HEK293 (cell line): Measurements from ENCODE around the gene HEMGN.
A peak's percentile ranks its signal among the peaks of the same experiment; 100 is the strongest.

ENCODE experiments used
- GFI1B ChIP-seq: fragments of 450-650 bp; formaldehyde crosslinking; IDR thresholded peaks from 2 replicates; pipeline ENCODE4 v1.5.1; 2016; ENCODE audit warnings: missing biosample characterization, missing genetic modification characterization
- KLF8 ChIP-seq: fragments of 450-650 bp; formaldehyde crosslinking; IDR thresholded peaks from 2 replicates; pipeline ENCODE4 v1.5.1; 2016; ENCODE audit warnings: missing biosample characterization, missing genetic modification characterization
- PATZ1 ChIP-seq: fragments of 450-650 bp; formaldehyde crosslinking; IDR thresholded peaks from 2 replicates; pipeline ENCODE4 v1.5.1; 2016; ENCODE audit warnings: missing biosample characterization, missing genetic modification characterization
- PRDM10 ChIP-seq: fragments of 450-650 bp; formaldehyde crosslinking; IDR thresholded peaks from 2 replicates; pipeline ENCODE4 v1.5.1; 2016; ENCODE audit warnings: missing biosample characterization, missing genetic modification characterization
- PRDM4 ChIP-seq: fragments of 450-650 bp; formaldehyde crosslinking; IDR thresholded peaks from 2 replicates; pipeline ENCODE4 v1.5.1; 2017; ENCODE audit warnings: missing biosample characterization, missing genetic modification characterization
- REST ChIP-seq: fragments of 450-650 bp; formaldehyde crosslinking; IDR thresholded peaks from 2 replicates; pipeline ENCODE4 v1.5.1; 2016; ENCODE audit warnings: missing biosample characterization, missing genetic modification characterization
- SALL2 ChIP-seq: fragments of 450-650 bp; formaldehyde crosslinking; IDR thresholded peaks from 2 replicates; pipeline ENCODE4 v1.5.0; 2017; ENCODE audit warnings: missing biosample characterization, mild to moderate bottlenecking, missing genetic modification characterization, borderline replicate concordance
- ZBTB20 ChIP-seq: fragments of 450-650 bp; formaldehyde crosslinking; IDR thresholded peaks from 2 replicates; pipeline ENCODE4 v1.5.1; 2016; ENCODE audit warnings: missing biosample characterization, missing genetic modification characterization
- ZBTB26 ChIP-seq: fragments of 450-650 bp; formaldehyde crosslinking; optimal IDR thresholded peaks from 2 replicates; pipeline ENCODE3; 2016; ENCODE audit warnings: missing biosample characterization, mild to moderate bottlenecking, missing genetic modification characterization
- ZNF133 ChIP-seq: fragments of 450-650 bp; formaldehyde crosslinking; IDR thresholded peaks from 2 replicates; pipeline ENCODE4 v1.5.1; 2016; ENCODE audit warnings: missing biosample characterization, missing genetic modification characterization
- ZNF211 ChIP-seq: fragments of 450-650 bp; formaldehyde crosslinking; IDR thresholded peaks from 2 replicates; pipeline ENCODE4 v1.5.1; 2016; ENCODE audit warnings: low read depth, missing biosample characterization, missing genetic modification characterization
- ZNF26 ChIP-seq: fragments of 450-650 bp; formaldehyde crosslinking; IDR thresholded peaks from 2 replicates; pipeline ENCODE4 v1.5.1; 2016; ENCODE audit warnings: missing biosample characterization, missing genetic modification characterization
- ZNF335 ChIP-seq: fragments of 450-650 bp; formaldehyde crosslinking; conservative IDR thresholded peaks from 2 replicates; pipeline ENCODE4 v1.5.1; 2016; ENCODE audit warnings: missing biosample characterization, missing genetic modification characterization
- ZNF362 ChIP-seq: fragments of 450-650 bp; formaldehyde crosslinking; IDR thresholded peaks from 2 replicates; pipeline ENCODE4 v1.5.1; 2016; ENCODE audit warnings: missing biosample characterization, missing genetic modification characterization
- ZNF423 ChIP-seq: fragments of 450-650 bp; formaldehyde crosslinking; IDR thresholded peaks from 2 replicates; pipeline ENCODE4 v1.5.1; 2016; ENCODE audit warnings: missing biosample characterization, missing genetic modification characterization
- ZNF560 ChIP-seq: fragments of 450-650 bp; formaldehyde crosslinking; IDR thresholded peaks from 2 replicates; pipeline ENCODE4 v1.5.1; 2017; ENCODE audit warnings: missing biosample characterization, missing genetic modification characterization, borderline replicate concordance
- ZNF561 ChIP-seq: fragments of 450-650 bp; IDR thresholded peaks from 2 replicates; pipeline ENCODE4 v1.5.1; 2018; ENCODE audit warnings: missing biosample characterization, missing genetic modification characterization, borderline replicate concordance
- ZNF624 ChIP-seq: fragments of 450-650 bp; formaldehyde crosslinking; IDR thresholded peaks from 2 replicates; pipeline ENCODE4 v1.5.1; 2017; ENCODE audit warnings: missing biosample characterization, missing genetic modification characterization
- ZNF654 ChIP-seq: fragments of 450-650 bp; formaldehyde crosslinking; IDR thresholded peaks from 2 replicates; pipeline ENCODE4 v1.5.1; 2016; ENCODE audit warnings: low read depth, missing biosample characterization, missing genetic modification characterization
- ZNF747 ChIP-seq: fragments of 450-650 bp; formaldehyde crosslinking; IDR thresholded peaks from 2 replicates; pipeline ENCODE4 v1.5.1; 2016; ENCODE audit warnings: missing biosample characterization, missing genetic modification characterization
- ZNF837 ChIP-seq: fragments of 450-650 bp; formaldehyde crosslinking; IDR thresholded peaks from 2 replicates; pipeline ENCODE4 v1.5.1; 2016; ENCODE audit warnings: missing biosample characterization, missing genetic modification characterization
- ZSCAN4 ChIP-seq: fragments of 450-650 bp; formaldehyde crosslinking; IDR thresholded peaks from 2 replicates; pipeline ENCODE4 v1.5.1; 2017; ENCODE audit warnings: missing biosample characterization, missing genetic modification characterization

Gene HEMGN

GRCh38 chr9:97923529-97924108, 14.4 kb downstream of the HEMGN start (continued):
- TF ChIP-seq PRDM10 (tag by site-specific recombination) (no peak), PRDM4 (no peak), ZNF837 (tag by site-specific recombination) (no peak), ZNF362 (tag by site-specific recombination) (no peak), PATZ1 (tag by site-specific recombination) (no peak), ZNF747 (tag by site-specific recombination) (no peak), ZNF560 (tag by site-specific recombination) (no peak), ZNF624 (tag by site-specific recombination) (no peak), ZBTB20 (tag by site-specific recombination) (no peak), ZNF561 (tag by site-specific recombination) (no peak), KLF8 (no peak; the same call in 1 of the 2 replicates), ZNF423 (tag by site-specific recombination) (no peak), ZNF133 (no peak), ZSCAN4 (tag by site-specific recombination) (peak; percentile 82), GFI1B (tag by site-specific recombination) (no peak), ZNF654 (peak; percentile 88), SALL2 (tag by site-specific recombination) (no peak), ZNF335 (peak; percentile 43; the same call in 1 of the 2 replicates), REST (tag by site-specific recombination) (no peak), ZBTB26 (tag by site-specific recombination) (peak; percentile 29), ZNF26 (tag by site-specific recombination) (no peak), ZNF211 (tag by site-specific recombination) (no peak)
